Stimulated activated memory B cell treated with anti-CD40 and anti-IgM and Interleukin-4, amounts not matched to agents 10 μg/mL and 1 μg/mL and 100 μg/mL, for 72 hours (primary cell): ENCODE data around the gene MAFG.
A peak's percentile ranks its signal among the peaks of the same experiment; 100 is the strongest.
"Not testable (repeated sequence)": the region's sequence is repeated elsewhere in the genome, so short reads cannot be mapped to it uniquely, and the experiment has no call there.

Source experiments
- ATAC-seq: fragments of 150-1000 bp; cut with Tn5 transposase; 2 replicates; pipeline ENCODE4 v1.10.0; 2021
- H3K27ac Mint-ChIP-seq: one replicate; pipeline ENCODE4 v1.8.0; 2022; ENCODE audit warnings: mild to moderate bottlenecking, mixed read lengths
- H3K27me3 Mint-ChIP-seq: one replicate; pipeline ENCODE4 v1.8.0; 2022; ENCODE audit warnings: mixed read lengths
- H3K36me3 Mint-ChIP-seq: one replicate; pipeline ENCODE4 v1.8.0; 2022; ENCODE audit warnings: mixed read lengths
- H3K4me1 Mint-ChIP-seq: one replicate; pipeline ENCODE4 v1.8.0; 2022; ENCODE audit warnings: mixed read lengths
- H3K4me3 Mint-ChIP-seq: one replicate; pipeline ENCODE4 v1.8.0; 2022; ENCODE audit warnings: mild to moderate bottlenecking, moderate library complexity, mixed read lengths
- H3K9me3 Mint-ChIP-seq: one replicate; pipeline ENCODE4 v1.8.0; 2022; ENCODE audit warnings: mixed read lengths

MAFG gene

GRCh38 chr17:81961087-81961511 lies 33.6 kb upstream of the MAFG start, which contains the start of gene NOTUM:
Gene NOTUM (minus strand): TSS chr17:81961187. CDS start chr17:81960909, 278 bp downstream.
- no peak within 1 kb of the TSS for H3K4me3 Mint-ChIP-seq
- H3K9me3 Mint-ChIP-seq = no peaks in the 10 kb centered on the region
- H3K27me3 Mint-ChIP-seq = peaks cover 59% of the 10 kb centered on the region
- no peaks in the 10 kb centered on the region for H3K4me1 Mint-ChIP-seq
- no peak within 1 kb of the TSS for H3K27ac Mint-ChIP-seq
- no peak for ATAC-seq
- no peaks in the 10 kb centered on the region for H3K36me3 Mint-ChIP-seq

DNA sequence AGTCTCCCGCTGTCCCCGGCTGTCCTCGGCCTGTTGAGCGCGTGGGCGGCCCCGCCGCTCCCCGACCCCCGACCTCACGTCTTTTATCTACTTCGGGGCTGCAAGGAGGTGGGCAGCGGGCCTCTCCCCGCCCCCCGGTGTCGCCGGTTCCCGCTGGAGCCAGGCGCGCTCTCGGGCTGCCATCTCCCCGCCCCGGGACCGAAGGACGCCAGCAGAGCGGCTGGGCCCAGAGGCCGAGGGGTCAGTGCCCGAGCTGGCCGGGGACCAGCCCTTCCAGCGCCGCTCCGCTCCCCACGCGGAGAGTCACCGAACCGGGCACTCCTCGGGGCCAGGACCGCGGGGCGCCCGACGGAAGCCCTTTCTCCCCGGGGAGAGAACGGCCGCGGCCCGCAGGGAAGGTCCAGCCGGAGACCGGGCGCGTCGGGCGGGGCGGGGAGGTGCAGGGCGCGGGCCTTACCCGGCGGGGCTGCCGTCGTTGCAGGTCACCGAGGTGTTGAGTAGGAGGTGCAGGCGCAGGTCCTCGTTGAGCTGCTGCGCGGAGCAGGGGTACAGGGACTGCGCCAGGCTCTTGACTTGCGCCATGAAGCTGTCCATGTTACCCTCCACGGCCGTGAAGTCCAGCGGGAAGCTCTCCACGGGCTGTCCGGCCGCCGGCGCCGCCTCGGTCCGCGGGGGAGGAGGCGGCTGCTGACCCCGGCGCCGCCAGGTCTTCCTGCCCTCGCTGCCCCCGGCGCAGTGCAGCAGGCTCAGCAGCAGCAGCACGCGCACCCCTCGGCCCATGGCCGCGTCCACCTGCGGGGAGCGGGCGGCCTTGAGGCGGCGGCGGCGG lies 32.8 kb upstream of the MAFG start:
- Mint-ChIP-seq H3K4me3 (no peak overlapping the region), H3K36me3 (no peaks in the 10 kb centered on the region), H3K4me1 (no peaks in the 10 kb centered on the region), H3K9me3 (no peaks in the 10 kb centered on the region), H3K27ac (no peak overlapping the region), H3K27me3 (peaks cover 66% of the 10 kb centered on the region)
- ATAC-seq = no peak

DNA sequence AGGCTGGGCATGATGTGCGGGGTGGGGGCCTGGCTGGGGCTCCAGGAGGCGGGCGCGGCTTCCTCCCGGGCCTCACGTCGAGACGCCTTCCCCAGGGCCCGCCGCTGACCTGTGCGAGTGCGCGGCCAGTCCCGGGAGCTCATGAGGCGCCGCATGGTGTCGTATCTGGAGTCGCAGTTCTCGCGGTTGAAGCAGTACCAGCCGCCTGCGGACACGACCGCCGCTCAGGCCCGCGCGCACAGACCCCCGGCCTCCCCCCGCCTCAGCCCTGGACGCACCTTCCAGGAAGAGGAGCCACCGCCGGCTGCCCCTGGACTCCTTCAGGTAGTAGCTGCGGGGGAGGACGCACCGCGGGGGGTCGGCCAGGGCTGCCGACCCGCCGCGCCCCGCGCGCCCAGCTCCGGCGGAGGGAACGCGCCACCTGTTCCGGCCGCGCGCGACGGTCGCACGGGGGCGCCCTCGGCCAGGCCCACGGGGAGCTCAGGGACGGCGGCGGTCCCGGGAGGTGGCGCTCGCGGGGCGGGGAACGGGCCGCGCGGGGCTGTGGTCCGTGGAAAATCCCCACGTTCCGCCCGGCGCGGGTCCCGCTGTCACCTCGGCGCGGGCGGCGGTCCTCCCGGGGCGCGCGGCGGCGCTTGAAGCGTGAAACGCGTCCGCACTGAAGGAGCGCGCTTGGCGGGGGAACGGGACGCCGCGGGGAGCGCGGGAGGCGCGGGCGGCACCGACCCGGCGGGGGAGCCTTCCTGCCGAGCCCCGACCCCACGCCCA lies 32.0 kb upstream of the MAFG start:
- Mint-ChIP-seq H3K36me3 (no peaks in the 10 kb centered on the region), H3K27me3 (peaks cover 72% of the 10 kb centered on the region), H3K4me3 (peak overlapping the region; percentile 67), H3K9me3 (no peaks in the 10 kb centered on the region), H3K27ac (no peak overlapping the region), H3K4me1 (no peaks in the 10 kb centered on the region)
- peak; percentile 91 for ATAC-seq

DNA sequence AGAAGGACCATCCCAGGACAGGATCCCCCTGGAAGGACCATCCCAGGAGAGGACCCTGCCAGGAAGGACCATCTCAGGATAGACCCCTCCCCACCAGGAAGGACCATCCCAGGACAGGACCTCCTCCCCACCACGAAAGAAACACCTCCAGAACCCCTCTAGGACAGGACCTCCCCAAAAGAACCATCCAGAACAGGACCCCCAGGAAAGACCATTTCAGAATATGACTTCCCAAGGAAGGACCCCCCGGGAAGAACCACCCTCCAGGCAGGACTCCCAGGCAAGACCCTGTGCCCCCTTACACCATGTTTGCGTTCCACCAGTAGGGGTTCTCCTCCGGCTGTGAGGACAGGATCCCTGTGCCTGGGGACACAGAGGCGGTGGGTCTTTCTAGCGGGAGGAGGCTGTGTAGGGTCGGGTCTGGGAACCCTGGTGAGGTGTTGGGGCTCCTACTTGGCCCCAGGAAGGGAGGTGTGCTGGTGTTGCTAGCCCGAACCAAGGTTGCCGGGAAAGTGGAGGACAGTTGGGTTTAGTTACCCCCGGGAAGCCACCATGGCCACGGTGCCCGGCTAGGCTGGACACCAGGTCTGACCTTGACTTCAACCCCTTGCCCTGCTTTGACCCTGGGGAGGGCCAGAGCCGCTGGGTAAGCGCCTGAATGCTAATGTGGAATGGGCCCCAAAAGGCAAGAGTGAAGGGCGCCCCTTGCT lies 31.3 kb upstream of the MAFG start:
- Mint-ChIP-seq H3K27me3 (peaks cover 73% of the 10 kb centered on the region), H3K9me3 (no peaks in the 10 kb centered on the region), H3K4me1 (no peaks in the 10 kb centered on the region), H3K4me3 (peak overlapping the region; percentile 67), H3K36me3 (no peaks in the 10 kb centered on the region), H3K27ac (no peak overlapping the region)
- ATAC-seq = no peak

DNA sequence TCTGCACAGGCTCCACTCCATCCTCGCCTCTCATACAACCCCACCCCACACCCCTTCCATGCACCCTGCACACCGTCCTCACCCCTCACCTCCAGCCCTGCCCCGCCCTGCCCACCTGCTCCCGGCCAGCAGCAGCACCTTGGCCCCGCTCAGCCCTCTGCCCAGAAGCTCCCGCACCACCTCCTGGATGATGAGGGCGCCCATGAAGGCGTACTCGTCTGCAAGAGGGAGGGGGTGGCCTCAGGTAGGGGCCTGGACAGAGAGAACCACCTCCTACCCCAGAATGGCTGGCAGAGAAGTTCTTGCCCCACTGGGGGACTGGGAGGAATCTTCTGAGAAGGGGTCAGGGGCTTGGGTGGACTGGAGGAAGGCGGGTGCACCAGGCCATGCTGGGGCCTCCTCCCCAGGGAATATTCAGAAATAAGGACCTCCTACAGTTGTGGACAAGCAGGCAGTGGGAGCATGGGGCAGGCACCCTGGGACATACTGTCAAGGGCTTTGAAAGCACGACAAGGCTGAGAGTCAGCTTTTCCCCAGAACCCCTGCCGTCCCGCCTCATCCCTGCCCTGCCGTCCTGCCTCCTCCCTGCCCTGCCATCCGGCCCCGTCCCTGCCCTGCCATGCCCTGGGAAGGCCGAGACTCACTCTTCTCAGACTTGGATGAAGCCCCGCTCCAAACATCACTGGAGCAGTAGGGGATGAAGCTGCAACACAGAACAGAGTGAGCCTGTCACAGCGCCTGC lies 30.3 kb upstream of the MAFG start:
- H3K4me3 Mint-ChIP-seq = no peak overlapping the region
- no peaks in the 10 kb centered on the region for H3K4me1 Mint-ChIP-seq
- no peaks in the 10 kb centered on the region for H3K9me3 Mint-ChIP-seq
- ATAC-seq = no peak
- no peaks in the 10 kb centered on the region for H3K36me3 Mint-ChIP-seq
- no peak overlapping the region for H3K27ac Mint-ChIP-seq
- H3K27me3 Mint-ChIP-seq = peaks cover 66% of the 10 kb centered on the region

DNA sequence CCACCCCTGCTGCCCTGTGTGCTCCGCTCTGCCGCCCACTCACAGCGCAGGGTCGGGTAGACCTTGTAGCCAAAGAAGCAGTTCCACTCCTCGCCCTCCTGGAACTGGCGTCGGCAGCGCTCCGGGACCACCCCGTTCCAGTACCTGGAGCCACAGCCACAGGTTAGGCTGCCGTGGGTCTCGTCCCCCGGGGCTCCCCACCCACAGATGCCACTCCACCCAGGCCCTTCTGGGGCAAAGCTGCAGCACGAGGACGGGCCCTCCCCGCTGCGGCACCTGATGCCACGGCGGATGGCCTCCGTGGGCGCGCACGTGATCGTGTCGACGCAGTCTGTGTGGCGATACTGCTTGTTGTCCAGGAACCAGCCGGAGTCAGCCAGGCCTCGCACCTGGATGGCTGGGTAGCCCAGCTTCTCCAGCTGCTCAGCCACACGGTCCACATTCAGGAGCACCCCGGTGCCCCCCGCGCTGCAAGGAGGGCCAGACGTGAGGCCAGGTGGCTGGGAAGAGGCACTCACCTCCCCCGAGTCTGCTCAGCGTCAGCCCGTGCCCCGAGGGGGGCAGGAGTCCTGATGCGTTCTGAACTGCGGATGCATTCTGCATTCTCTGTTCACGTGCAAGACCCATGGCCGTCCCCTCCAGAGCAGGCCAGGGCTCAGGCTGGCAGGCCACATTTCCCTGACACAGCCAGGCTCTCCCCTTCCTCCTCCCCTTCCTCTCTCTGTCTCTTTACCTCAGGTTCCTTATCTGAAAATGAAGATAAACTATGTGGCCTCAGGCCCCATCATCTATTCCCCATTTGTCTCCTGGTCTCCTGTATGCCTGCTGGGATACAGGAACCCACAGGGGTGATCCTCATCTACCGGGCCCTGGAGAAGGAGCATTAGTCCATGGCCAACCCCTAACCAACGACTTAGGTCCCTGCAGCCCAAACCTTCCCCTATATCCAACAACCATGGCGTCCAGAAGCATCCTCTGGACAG lies 29.4 kb upstream of the MAFG start:
- Mint-ChIP-seq H3K36me3 (no peaks in the 10 kb centered on the region), H3K4me3 (no peak overlapping the region), H3K27ac (no peak overlapping the region), H3K4me1 (no peaks in the 10 kb centered on the region), H3K9me3 (no peaks in the 10 kb centered on the region), H3K27me3 (peaks cover 57% of the 10 kb centered on the region)
- ATAC-seq = no peak

- H3K9me3 Mint-ChIP-seq = no peaks in the 10 kb centered on the region
- no peak for ATAC-seq
- H3K27ac Mint-ChIP-seq = no peak overlapping the region
- H3K27me3 Mint-ChIP-seq = peaks cover 57% of the 10 kb centered on the region
- H3K36me3 Mint-ChIP-seq = no peaks in the 10 kb centered on the region
- H3K4me1 Mint-ChIP-seq = no peaks in the 10 kb centered on the region
- no peak overlapping the region for H3K4me3 Mint-ChIP-seq
Observed at GRCh38 chr17:81955756-81956544, 28.4 kb upstream of the MAFG start.

GRCh38 chr17:81955058-81955681 lies 27.6 kb upstream of the MAFG start:
- H3K36me3 Mint-ChIP-seq = no peaks in the 10 kb centered on the region

DNA sequence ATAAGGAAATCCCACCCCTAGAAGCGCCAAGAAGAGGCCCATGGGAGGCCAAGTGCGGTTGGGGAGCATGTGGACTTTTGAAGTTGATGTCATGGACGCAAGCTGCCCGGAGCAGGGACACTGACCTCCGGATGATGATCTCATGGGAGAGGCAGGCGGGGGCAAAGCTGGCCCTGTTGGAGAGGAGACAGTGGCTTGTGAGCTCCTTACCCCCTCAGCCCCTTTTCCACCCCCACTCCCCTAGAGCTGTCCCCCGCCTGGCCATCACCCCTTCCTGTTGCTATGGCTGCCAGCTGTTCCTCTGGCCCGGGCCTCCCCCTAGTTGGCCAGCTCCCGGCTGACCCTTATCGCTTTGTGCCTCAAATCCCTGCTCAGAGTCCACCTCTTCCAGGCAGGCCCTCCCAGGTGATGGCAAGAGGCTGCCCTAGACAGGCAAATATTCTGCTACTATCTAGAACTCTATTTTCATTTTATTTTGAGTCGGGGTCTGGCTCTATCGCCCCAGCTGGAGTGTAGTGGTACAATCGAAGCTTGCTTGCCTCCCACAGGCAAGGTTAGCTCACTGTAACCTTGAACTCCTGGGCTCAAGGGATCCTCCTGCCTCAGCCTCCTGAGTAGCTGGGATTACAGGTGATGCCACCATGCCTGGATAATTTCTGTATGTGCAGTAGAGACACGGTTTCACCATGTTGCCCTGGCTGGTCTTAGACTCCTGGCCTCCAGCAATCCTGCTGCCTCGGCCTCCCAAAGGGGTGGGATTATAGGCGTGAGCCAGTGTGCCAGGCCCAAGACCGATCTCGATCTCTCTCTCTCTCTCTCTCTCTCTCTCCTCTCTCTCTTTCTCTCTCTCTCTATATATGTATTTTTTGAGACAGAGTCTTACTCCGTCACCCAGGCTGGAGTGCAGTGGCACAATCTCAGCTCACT lies 26.9 kb upstream of the MAFG start:
- H3K27me3 Mint-ChIP-seq = peaks cover 63% of the 10 kb centered on the region
- ATAC-seq = no peak
- no peaks in the 10 kb centered on the region for H3K4me1 Mint-ChIP-seq
- no peak overlapping the region for H3K4me3 Mint-ChIP-seq
- no peaks in the 10 kb centered on the region for H3K36me3 Mint-ChIP-seq
- H3K9me3 Mint-ChIP-seq = no peaks in the 10 kb centered on the region
- no peak overlapping the region for H3K27ac Mint-ChIP-seq

More at GRCh38 chr17:81955058-81955681, 27.6 kb upstream of the MAFG start:
- Mint-ChIP-seq H3K27ac (no peak overlapping the region), H3K4me1 (no peaks in the 10 kb centered on the region), H3K9me3 (no peaks in the 10 kb centered on the region), H3K27me3 (peaks cover 63% of the 10 kb centered on the region), H3K4me3 (no peak overlapping the region)
- ATAC-seq = no peak

GRCh38 chr17:81953443-81953842 lies 25.9 kb upstream of the MAFG start:
- not testable (repeated sequence) for ATAC-seq, H3K36me3 Mint-ChIP-seq, H3K4me1 Mint-ChIP-seq, H3K9me3 Mint-ChIP-seq, H3K27ac Mint-ChIP-seq, H3K4me3 Mint-ChIP-seq
- H3K27me3 Mint-ChIP-seq = peaks cover 55% of the 10 kb centered on the region

DNA sequence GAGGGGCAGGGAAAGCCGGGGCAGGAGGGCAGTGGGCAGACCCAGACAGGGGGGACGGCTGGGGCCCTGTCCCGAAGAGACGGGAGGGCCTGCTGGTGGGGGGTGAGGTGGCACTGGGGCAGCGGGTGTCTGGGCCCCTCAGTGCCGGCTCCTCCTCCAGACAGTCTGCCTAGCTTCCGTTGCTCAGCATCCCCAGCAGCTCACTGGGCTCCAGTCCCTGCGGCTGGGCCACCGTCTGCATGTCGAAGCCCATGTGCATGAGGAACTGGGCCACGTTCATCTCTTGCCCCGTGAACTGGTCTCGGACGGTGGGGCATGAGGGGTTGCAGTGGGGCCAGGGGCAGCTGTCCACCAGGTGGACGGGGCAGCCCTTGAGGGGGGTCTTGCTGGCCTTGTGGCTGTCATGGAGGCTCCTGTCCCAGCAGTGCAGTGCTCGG lies 25.3 kb upstream of the MAFG start:
- Mint-ChIP-seq H3K4me1 (no peaks in the 10 kb centered on the region), H3K4me3 (no peak overlapping the region), H3K27ac (no peak overlapping the region), H3K36me3 (no peaks in the 10 kb centered on the region), H3K27me3 (peaks cover 48% of the 10 kb centered on the region), H3K9me3 (no peaks in the 10 kb centered on the region)
- no peak for ATAC-seq
